ENCODE data around the gene CTTNBP2.
A peak's percentile ranks its signal among the peaks of the same experiment; 100 is the strongest.

The CTTNBP2 gene

DNA sequence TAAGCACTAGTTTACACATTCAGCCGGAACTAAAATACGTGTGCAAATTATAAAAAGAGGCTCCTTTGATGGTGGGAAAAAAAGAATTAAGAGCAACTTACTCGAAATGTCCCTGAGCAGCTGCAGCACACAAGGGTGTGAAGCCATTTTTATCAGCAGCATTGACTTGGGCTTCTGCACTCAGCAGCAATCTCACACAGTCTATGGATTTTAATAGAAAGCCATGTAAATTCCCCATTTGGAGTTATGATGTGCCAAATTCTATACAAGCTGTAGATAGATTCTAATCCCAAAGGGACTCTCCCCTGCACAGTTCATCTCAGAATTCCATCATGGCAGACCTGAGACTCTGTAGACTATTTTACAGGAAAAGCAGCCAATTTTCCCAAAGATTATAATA lies 90.5 kb downstream of the CTTNBP2 start:
- no peak for DNase-seq (ENCODE audit: low read depth, low spot score)

GRCh38 chr7:117781707-117782106 lies 91.5 kb downstream of the CTTNBP2 start:
- DNase-seq (ENCODE audit: low read depth, low spot score) = no peak

GRCh38 chr7:117780832-117781231 lies 92.4 kb downstream of the CTTNBP2 start:
- DNase-seq (ENCODE audit: low read depth, low spot score) = peak; percentile 41

- no peak for DNase-seq (ENCODE audit: low read depth, low spot score)
These were observed 95.7 kb downstream of the CTTNBP2 start for GRCh38 chr7:117777335-117778142.

- no peak for DNase-seq (ENCODE audit: low read depth, low spot score)
These were observed 97.0 kb downstream of the CTTNBP2 start for GRCh38 chr7:117776224-117776623.

GRCh38 chr7:117775801-117776200 lies 97.4 kb downstream of the CTTNBP2 start:
- no peak for DNase-seq (ENCODE audit: low read depth, low spot score)

DNA sequence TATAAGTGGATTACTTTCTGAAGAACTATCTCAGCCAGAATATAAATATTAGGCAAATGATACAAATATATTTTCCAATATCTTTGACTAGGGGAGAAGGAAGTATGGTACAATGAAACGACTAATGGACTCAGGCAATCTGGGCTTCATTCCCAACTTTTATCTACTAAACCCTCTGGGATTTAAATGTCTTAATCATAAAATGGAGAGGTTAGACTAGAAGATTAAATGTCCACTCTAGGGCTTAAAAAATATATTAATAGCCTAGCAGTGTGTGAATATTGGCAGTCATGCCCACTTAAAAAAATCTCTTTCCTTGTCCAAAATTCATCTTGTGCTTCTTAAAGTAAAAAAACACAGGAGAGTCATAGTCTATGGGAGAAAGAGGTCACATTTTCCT lies 98.3 kb downstream of the CTTNBP2 start:
- no peak for DNase-seq (ENCODE audit: low read depth, low spot score)

DNA sequence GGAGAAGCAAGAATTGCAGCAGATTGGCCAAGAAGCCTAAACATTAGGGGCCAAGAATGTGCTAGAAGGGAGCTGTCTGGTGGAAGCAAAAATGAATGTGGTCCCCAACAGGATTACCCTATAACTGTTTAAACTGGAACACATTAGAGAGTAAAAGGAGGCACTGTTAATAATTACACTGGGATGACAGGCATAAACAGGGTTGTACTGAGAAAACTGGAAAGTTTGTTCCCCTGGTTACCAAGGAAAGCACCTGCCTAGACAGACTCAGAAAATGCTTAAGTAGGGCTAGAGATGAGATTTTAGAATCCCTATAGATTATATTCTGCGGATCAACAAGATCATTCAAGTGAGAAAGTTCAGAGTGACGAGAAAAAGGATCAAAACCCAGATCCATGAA lies 100.8 kb downstream of the CTTNBP2 start:
- DNase-seq (ENCODE audit: low read depth, low spot score) = no peak

GRCh38 chr7:117771756-117772155 lies 101.5 kb downstream of the CTTNBP2 start:
- no peak for DNase-seq (ENCODE audit: low read depth, low spot score)

- no peak for DNase-seq (ENCODE audit: low read depth, low spot score)
These were observed 104.2 kb downstream of the CTTNBP2 start for GRCh38 chr7:117769085-117769484.

GRCh38 chr7:117767951-117768350 lies 105.3 kb downstream of the CTTNBP2 start:
- DNase-seq (ENCODE audit: low read depth, low spot score) = no peak

GRCh38 chr7:117766913-117767312 lies 106.3 kb downstream of the CTTNBP2 start:
- no peak for DNase-seq (ENCODE audit: low read depth, low spot score)

DNA sequence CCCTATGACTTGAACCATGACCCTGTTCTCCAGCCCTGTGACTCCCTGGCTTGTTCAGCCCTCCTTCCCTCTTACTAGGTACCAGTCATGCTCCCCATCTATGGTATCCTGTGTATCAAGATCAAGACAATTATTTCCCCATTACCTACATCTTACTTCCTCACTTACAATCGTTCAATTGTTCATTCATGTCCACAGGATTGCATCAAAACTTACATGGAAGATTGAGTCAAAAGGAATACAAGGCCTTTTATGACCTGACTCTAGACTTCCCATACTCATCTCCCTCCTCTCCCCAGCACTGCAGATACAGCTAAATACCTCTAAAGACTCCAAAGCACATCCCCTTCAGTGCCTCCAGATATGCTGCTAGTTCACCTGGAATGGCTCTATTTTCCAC lies 109.2 kb downstream of the CTTNBP2 start:
- no peak for DNase-seq (ENCODE audit: low read depth, low spot score)

DNA sequence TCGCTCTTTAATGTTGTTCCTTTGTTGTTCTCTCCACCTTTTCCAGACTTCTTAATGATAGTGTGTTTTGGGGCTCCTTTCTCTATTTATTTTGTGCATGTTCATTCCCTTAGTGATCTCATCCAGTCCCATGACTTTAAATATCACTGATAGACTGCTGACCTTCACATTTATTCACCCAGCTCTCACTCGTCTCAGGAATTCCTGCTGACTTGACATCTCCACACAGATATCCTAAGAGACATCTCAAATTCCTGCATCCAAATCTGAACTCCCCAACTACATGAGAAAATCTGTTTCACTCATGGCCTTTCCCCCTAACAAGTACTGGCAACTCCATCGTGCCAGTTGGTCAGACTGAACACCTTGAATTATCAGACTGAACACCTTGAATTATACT lies 111.2 kb downstream of the CTTNBP2 start:
- DNase-seq (ENCODE audit: low read depth, low spot score) = no peak

- DNase-seq (ENCODE audit: low read depth, low spot score) = no peak
These were observed 113.1 kb downstream of the CTTNBP2 start for GRCh38 chr7:117759950-117760640.

DNA sequence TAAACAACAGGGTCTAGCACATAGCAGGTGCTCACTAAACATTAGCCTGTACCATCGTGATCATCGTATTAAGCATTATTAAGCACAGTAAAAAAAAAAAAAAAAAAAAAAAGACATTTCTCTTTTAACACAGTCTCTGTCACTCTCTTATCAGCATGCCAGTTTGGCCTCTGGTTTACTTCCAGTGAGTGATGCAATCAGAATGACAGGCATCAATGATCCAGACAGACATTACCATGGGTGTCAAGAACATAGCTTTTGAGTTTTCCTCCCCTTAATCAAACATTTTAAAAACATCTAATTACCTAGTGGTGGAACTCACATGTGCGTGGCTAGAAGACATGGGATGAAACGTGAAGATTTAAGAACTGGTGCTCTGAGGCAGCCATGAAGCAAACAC lies 115.8 kb downstream of the CTTNBP2 start:
- DNase-seq (ENCODE audit: low read depth, low spot score) = no peak

DNA sequence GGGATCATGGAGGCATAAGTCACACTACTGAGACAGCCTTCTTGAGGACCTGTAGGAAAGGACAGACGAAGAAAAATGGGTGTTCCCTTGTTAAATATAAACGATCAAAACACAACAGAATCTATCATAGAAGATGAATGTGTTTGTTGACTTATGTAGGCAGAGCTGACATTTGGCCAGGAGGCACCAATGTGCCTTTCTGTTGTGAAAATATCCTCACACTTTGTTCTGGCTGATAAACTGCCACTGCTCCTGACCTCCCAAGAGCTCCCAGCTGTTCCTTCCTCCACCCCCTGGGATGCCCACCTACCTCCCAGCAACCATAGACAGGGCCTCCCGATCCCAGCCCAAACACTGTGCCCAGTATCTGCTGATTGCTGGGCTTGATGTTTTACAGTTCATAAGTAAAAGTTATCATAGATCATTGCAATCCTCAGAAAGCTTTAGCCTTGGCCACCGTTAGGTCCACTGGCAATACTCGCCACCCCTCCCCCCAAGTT lies 116.6 kb downstream of the CTTNBP2 start:
- no peak for DNase-seq (ENCODE audit: low read depth, low spot score)

GRCh38 chr7:117755136-117755535 lies 118.1 kb downstream of the CTTNBP2 start:
- no peak for DNase-seq (ENCODE audit: low read depth, low spot score)

DNA sequence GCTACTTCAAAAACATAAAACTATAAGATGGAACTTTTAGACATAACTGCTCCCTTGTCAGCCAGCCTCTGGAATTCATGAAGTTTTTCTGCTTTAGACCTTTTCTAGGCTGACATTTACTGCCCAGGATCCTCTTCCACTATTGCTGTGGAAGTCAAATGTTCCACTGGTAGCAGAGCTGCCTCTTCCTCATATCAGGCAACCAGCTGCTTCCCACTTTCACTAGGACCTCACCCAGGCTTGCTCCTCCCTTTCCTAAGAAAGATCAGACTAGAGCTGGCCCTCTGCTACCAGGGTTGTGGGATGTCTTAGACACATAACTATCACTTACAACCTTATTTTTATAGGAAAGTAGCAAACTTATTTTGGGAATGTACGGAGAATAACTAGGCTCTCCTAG lies 121.5 kb downstream of the CTTNBP2 start:
- DNase-seq (ENCODE audit: low read depth, low spot score) = no peak

GRCh38 chr7:117750612-117751563 lies 122.4 kb downstream of the CTTNBP2 start:
- peak; percentile 26 for DNase-seq (ENCODE audit: low read depth, low spot score)

GRCh38 chr7:117741962-117742361 lies 131.3 kb downstream of the CTTNBP2 start:
- no peak for DNase-seq (ENCODE audit: low read depth, low spot score)

DNA sequence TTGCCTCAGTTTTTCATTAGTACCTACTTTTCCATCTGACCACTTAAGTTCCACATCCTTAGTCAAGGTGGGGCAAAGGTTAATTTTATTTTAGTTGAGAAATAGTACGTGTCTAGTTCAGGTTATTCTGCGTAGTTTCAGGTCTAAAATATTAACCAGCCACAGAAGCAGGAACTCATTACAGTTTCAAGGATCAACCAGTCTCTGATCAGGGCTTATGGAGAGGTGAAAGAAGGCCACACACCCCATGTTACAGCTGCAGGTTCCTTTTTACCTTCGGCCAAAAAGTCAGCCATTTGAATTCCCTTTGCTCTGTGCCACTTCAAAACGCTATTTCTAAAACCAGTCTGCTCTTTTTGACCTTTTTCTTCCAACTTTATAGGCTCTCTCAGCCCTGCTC lies 134.2 kb downstream of the CTTNBP2 start:
- DNase-seq (ENCODE audit: low read depth, low spot score) = no peak
